DOHH2 (cell line): ENCODE data around the gene UTP11.

Source experiments
- CTCF ChIP-seq: fragments of 200-600 bp; sonication (generic); IDR thresholded peaks from one replicate; pipeline ENCODE4 v1.5.1; 2014; ENCODE audit warnings: antibody characterized with exemption, mild to moderate bottlenecking, low read depth, low read length; ENCODE audit not compliant: poor library complexity, severe bottlenecking
- EZH2phosphoT487 ChIP-seq: fragments of 200-600 bp; sonication (generic); IDR thresholded peaks from 2 replicates; pipeline ENCODE4 v1.6.1; 2017; ENCODE audit warnings: borderline replicate concordance, mild to moderate bottlenecking, antibody characterized with exemption, low read length, moderate library complexity, mixed read lengths

GRCh38 chr1:38015978-38016725 is 3.6 kb downstream of the UTP11 start:
- TF ChIP-seq CTCF (no peak), EZH2phosphoT487 (no peak)
